ENCODE data around the gene MGAT4A. TPM values are rescaled to one million over a fixed set of nuclear protein-coding genes. Genes with fewer than 3 reads are reported as not detected.

The MGAT4A gene
- total RNA-seq, 4 donors from 2014 or later: 6.4 to 13.8 (median 11.7) TPM

DNA sequence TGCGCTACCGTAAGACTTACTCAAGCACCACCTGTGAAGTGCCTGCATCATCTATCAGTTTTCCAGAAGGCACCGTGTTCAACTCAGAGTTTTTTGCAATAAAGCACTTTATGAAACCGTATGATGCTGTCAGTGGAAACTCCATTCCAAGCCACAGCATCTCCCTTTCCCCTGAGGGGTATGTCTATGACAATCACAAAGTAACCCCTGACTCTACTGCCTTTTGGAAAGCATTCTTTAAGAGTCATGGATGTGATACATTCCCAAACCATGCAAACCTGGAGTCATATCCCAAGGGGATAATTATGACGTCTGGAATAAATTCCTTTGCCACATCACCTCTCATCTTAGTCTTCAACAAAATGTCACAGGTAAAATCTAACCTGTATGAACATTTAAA is 83.3 kb downstream of the MGAT4A start:
- no peak for DNase-seq (ENCODE audit: low spot score in 2 of 2)
- TF ChIP-seq, protein P1, sequence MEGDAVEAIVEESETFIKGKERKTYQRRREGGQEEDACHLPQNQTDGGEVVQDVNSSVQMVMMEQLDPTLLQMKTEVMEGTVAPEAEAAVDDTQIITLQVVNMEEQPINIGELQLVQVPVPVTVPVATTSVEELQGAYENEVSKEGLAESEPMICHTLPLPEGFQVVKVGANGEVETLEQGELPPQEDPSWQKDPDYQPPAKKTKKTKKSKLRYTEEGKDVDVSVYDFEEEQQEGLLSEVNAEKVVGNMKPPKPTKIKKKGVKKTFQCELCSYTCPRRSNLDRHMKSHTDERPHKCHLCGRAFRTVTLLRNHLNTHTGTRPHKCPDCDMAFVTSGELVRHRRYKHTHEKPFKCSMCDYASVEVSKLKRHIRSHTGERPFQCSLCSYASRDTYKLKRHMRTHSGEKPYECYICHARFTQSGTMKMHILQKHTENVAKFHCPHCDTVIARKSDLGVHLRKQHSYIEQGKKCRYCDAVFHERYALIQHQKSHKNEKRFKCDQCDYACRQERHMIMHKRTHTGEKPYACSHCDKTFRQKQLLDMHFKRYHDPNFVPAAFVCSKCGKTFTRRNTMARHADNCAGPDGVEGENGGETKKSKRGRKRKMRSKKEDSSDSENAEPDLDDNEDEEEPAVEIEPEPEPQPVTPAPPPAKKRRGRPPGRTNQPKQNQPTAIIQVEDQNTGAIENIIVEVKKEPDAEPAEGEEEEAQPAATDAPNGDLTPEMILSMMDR (IDR thresholded peaks at IDR 0.05): no peak
- TF ChIP-seq POLR2A (IDR thresholded peaks at IDR 0.05): no peak
- TF ChIP-seq POLR2AphosphoS5 (IDR thresholded peaks at IDR 0.05): no peak
- no peak for TF ChIP-seq EP300 (IDR thresholded peaks at IDR 0.05)
- H3K4me1 ChIP-seq: no peaks in the 10 kb centered on the region
- H3K36me3 ChIP-seq: peaks cover 11% of the 10 kb centered on the region
- 74% methylated on average over 5 of the region's 5 CpGs for WGBS
- H3K9me3 ChIP-seq: no peaks in the 10 kb centered on the region
- H3K27me3 ChIP-seq: no peaks in the 10 kb centered on the region
- no peak overlapping the region for H3K4me3 ChIP-seq
- no peak overlapping the region for H3K27ac ChIP-seq

DNA sequence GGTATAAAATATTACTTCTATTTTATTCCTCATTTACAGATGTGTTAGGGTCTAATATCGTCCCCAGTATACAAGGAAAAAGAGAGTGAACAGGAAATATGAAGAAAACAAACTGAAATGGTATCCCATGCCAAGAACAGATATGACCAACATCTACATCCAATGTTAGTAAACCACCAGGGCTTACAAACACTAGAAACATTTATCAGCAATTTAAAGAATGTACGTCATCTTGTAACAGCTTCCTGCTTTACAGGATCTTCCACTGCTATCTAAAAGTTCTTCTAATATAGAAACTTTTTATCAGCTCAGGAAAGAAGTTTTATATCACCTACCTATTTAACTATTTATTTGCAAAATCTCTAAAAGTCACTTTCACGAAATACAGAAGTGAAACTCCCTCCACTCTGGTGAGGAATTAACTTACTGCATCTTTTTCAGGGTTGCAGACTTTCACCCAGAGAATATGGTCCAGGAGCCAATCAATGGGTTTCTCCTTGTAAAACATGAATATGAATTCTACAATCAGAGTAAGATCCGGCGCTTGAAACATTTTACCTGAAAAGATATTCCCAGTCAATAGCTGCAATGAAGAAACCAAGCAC is 87.3 kb downstream of the MGAT4A start:
- Histone ChIP-seq H3K27ac (no peak overlapping the region), H3K9me3 (no peaks in the 10 kb centered on the region), H3K27me3 (no peaks in the 10 kb centered on the region), H3K4me1 (no peaks in the 10 kb centered on the region), H3K4me3 (no peak overlapping the region), H3K36me3 (peaks cover 28% of the 10 kb centered on the region)
- DNase-seq (ENCODE audit: low spot score in 2 of 2): no peak
- TF ChIP-seq POLR2A (IDR thresholded peaks at IDR 0.05) (no peak), POLR2AphosphoS5 (IDR thresholded peaks at IDR 0.05) (no peak)
- TF ChIP-seq, protein P1 (IDR thresholded peaks at IDR 0.05): no peak
- WGBS: 94% methylated on average over 5 of the region's 5 CpGs

DNA sequence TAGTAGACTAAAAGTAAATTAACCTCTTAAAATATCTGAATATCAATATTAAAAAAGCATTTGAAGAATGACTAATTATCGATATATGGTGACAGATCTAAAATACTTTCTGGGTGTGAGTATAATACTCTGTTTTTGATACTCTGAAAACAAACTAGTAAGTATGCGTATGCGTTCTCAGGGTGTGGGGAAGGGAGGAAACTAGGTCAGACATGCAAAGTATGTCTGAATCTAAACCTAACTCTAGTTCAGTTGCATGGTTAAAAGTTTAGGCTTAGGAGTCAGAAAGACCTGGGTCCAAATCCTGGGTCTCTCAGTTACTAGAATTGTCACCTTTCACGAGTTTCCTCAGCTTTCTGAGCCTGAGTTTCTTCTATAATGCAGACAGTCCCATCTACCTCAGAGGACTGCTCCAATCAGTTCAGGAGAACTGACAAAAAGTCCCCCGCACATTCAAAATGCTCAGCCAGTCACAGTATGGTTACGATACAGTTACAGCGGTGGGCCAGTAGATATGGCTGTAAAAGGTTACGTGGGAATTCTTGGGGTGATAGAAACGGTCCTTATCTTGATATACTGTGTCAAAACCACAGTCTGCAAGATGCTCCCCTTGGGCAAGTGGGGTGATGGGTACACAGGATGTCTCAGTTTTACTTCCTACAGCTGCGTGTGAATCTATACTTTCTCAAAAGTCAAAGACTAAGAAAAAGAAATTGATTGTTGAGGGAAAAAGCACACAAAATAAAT is 93.4 kb downstream of the MGAT4A start:
- H3K9me3 ChIP-seq: no peaks in the 10 kb centered on the region
- no peak overlapping the region for H3K4me3 ChIP-seq
- no peaks in the 10 kb centered on the region for H3K4me1 ChIP-seq
- 88% methylated on average over 10 of the region's 10 CpGs for WGBS
- DNase-seq (ENCODE audit: low spot score in 2 of 2): no peak
- H3K27me3 ChIP-seq: no peaks in the 10 kb centered on the region
- no peak overlapping the region for H3K27ac ChIP-seq
- TF ChIP-seq POLR2A (IDR thresholded peaks at IDR 0.05) (no peak), POLR2AphosphoS5 (IDR thresholded peaks at IDR 0.05) (no peak), EP300 (IDR thresholded peaks at IDR 0.05) (no peak)
- TF ChIP-seq, protein P1 (IDR thresholded peaks at IDR 0.05): no peak
- peaks cover 41% of the 10 kb centered on the region for H3K36me3 ChIP-seq

DNA sequence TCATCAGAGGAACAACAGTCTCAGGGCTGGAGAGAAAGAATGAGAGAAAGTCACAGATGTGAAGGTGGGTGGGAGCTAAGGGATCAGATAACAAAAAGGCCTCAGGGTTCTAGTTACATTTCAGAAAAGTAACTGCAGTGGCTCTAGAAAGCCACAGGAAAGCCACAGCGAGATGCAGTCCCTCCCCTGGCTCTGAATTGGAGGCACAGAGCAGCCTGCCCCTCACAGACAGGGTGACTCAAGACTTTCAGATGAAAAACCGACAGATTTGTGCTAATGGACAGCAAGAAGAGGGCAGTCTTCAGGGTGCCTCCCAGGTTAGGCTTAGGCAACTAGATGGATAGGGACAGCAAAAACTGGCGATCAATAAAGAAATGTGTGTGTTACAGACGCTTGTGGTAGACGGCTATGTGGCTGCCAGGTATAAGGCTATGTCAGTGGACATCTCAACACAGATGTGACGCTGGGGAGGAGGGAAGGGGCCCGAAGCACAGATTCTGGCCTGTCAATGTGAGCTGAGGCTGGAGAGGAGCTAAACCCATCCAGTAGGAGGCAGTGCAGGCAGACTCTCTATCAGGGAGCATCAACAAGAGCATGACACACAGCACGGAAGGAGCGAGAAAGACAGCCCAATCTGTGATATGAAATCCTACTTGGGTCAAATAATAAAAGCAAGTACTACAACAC is 96.4 kb downstream of the MGAT4A start:
- Histone ChIP-seq H3K27me3 (no peaks in the 10 kb centered on the region), H3K27ac (no peak overlapping the region), H3K4me1 (no peaks in the 10 kb centered on the region), H3K4me3 (no peak overlapping the region), H3K9me3 (no peaks in the 10 kb centered on the region), H3K36me3 (peaks cover 38% of the 10 kb centered on the region)
- WGBS: 77% methylated on average over 9 of the region's 9 CpGs
- no peak for DNase-seq (ENCODE audit: low spot score in 2 of 2)
- no peak for TF ChIP-seq POLR2AphosphoS5 (IDR thresholded peaks at IDR 0.05)
- TF ChIP-seq EP300 (IDR thresholded peaks at IDR 0.05): no peak
- TF ChIP-seq, protein P1 (IDR thresholded peaks at IDR 0.05): no peak
- no peak for TF ChIP-seq POLR2A (IDR thresholded peaks at IDR 0.05)

DNA sequence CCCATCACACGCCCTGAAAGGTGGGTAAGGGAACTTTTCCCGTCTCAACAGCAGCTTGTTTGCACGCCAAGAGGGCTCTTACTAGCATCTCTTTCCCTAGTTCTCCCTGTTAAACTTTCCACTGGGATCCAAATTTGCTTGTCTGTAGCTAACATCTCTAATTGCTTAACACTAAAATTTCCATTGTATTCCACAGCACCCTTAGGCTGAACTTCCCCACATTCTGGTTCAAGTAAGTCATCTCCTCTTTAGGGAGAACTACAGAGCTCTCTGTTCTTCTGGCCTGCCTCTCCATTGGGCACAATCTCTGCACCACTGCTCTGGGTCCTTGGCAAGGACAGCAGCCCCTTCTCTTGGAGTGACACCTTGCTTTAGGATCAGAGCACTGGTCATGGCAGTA is 98.6 kb downstream of the MGAT4A start:
- no peak overlapping the region for H3K4me3 ChIP-seq
- DNase-seq (ENCODE audit: low spot score in 2 of 2): no peak
- no peaks in the 10 kb centered on the region for H3K27me3 ChIP-seq
- WGBS: 91% methylated on average over 3 of the region's 3 CpGs
- TF ChIP-seq, protein P1 (IDR thresholded peaks at IDR 0.05): no peak
- TF ChIP-seq EP300 (IDR thresholded peaks at IDR 0.05): no peak
- no peak for TF ChIP-seq POLR2AphosphoS5 (IDR thresholded peaks at IDR 0.05)
- TF ChIP-seq POLR2A (IDR thresholded peaks at IDR 0.05): no peak
- no peaks in the 10 kb centered on the region for H3K4me1 ChIP-seq
- peaks cover 34% of the 10 kb centered on the region for H3K36me3 ChIP-seq
- H3K9me3 ChIP-seq: no peaks in the 10 kb centered on the region
- H3K27ac ChIP-seq: no peak overlapping the region

Data from suprapubic skin (tissue), 4 donors.